ENCODE data around the gene PMS1.
A peak's percentile ranks its signal among the peaks of the same experiment; 100 is the strongest.
"Not testable (repeated sequence)": the region's sequence is repeated elsewhere in the genome, so short reads cannot be mapped to it uniquely, and the experiment has no call there.

PMS1 gene

GRCh38 chr2:189866296-189866695 is 82.0 kb downstream of the PMS1 start:
- no peak for DNase-seq

- no peak for DNase-seq
Observed at GRCh38 chr2:189868896-189869295, 84.6 kb downstream of the PMS1 start.

- DNase-seq: no peak
Observed at GRCh38 chr2:189870381-189871085, 86.3 kb downstream of the PMS1 start.

GRCh38 chr2:189873696-189874095 is 89.4 kb downstream of the PMS1 start:
- DNase-seq: no peak

GRCh38 chr2:189874586-189875320 is 90.5 kb downstream of the PMS1 start:
- DNase-seq: no peak

GRCh38 chr2:189876271-189876670 is 92.0 kb downstream of the PMS1 start:
- DNase-seq: no peak

GRCh38 chr2:189879716-189880081 is 95.4 kb downstream of the PMS1 start:
- no peak for DNase-seq

- no peak for DNase-seq
Observed at GRCh38 chr2:189880429-189880828, 96.2 kb downstream of the PMS1 start.

GRCh38 chr2:189880832-189881492 is 96.7 kb downstream of the PMS1 start:
- no peak for DNase-seq

- no peak for DNase-seq
Observed at GRCh38 chr2:189885368-189885767, 101.1 kb downstream of the PMS1 start.

GRCh38 chr2:189892546-189893294 is 108.5 kb downstream of the PMS1 start:
- DNase-seq: not testable (repeated sequence)

- DNase-seq: no peak
Observed at GRCh38 chr2:189896809-189897208, 112.6 kb downstream of the PMS1 start.

- peak; percentile 91 for DNase-seq
Observed at GRCh38 chr2:189899101-189899500, 114.9 kb downstream of the PMS1 start.

- peak; percentile 82 for DNase-seq
Observed at GRCh38 chr2:189900726-189901125, 116.5 kb downstream of the PMS1 start.

GRCh38 chr2:189901664-189902063 is 117.4 kb downstream of the PMS1 start:
- no peak for DNase-seq

- no peak for DNase-seq
Observed at GRCh38 chr2:189913821-189914220, 129.6 kb downstream of the PMS1 start.

- DNase-seq: no peak
Observed at GRCh38 chr2:189916651-189917050, 132.4 kb downstream of the PMS1 start.
